HG03460 (cell line): ENCODE results near the gene TOX3.
A peak's percentile ranks its signal among the peaks of the same experiment; 100 is the strongest.

ENCODE experiments used
- ATAC-seq: cut with Tn5 transposase; IDR thresholded peaks from one replicate; pipeline ENCODE4 v1.9.1; 2021; ENCODE audit not compliant: unreplicated experiment

The TOX3 gene

GRCh38 chr16:52547004-52547833 is at the start of gene TOX3:
TSS of gene TOX3 (minus strand) at chr16:52547143. CDS start at chr16:52546723, 420 bp downstream.
- ATAC-seq = no peak

- ATAC-seq = no peak
Observed at GRCh38 chr16:52592778-52593177, 45.8 kb upstream of the TOX3 start.

- ATAC-seq = no peak
Observed at GRCh38 chr16:52591934-52592592, 45.1 kb upstream of the TOX3 start.

GRCh38 chr16:52591471-52591870 is 44.5 kb upstream of the TOX3 start:
- ATAC-seq = no peak

- no peak for ATAC-seq
Observed at GRCh38 chr16:52586159-52586558, 39.2 kb upstream of the TOX3 start.

- ATAC-seq = no peak
Observed at GRCh38 chr16:52584354-52585320, 37.7 kb upstream of the TOX3 start.

GRCh38 chr16:52581530-52581929 is 34.6 kb upstream of the TOX3 start:
- ATAC-seq = no peak

- ATAC-seq = no peak
Observed at GRCh38 chr16:52580488-52580887, 33.5 kb upstream of the TOX3 start.

- ATAC-seq = no peak
Observed at GRCh38 chr16:52578829-52579498, 32.0 kb upstream of the TOX3 start.

- ATAC-seq = no peak
Observed at GRCh38 chr16:52578007-52578828, 31.3 kb upstream of the TOX3 start.

- no peak for ATAC-seq
Observed at GRCh38 chr16:52577130-52577706, 30.3 kb upstream of the TOX3 start.

GRCh38 chr16:52573365-52574299 is 26.7 kb upstream of the TOX3 start:
- ATAC-seq = peak; percentile 95

- no peak for ATAC-seq
Observed at GRCh38 chr16:52572656-52573055, 25.7 kb upstream of the TOX3 start.

- no peak for ATAC-seq
Observed at GRCh38 chr16:52570495-52571091, 23.6 kb upstream of the TOX3 start.

- ATAC-seq = no peak
Observed at GRCh38 chr16:52569701-52570100, 22.8 kb upstream of the TOX3 start.

GRCh38 chr16:52568983-52569690 is 22.2 kb upstream of the TOX3 start:
- no peak for ATAC-seq

- ATAC-seq = no peak
Observed at GRCh38 chr16:52568495-52568894, 21.6 kb upstream of the TOX3 start.
